ENCODE results near the gene MELTF. TPM values are rescaled to one million over a fixed set of nuclear protein-coding genes. Genes with fewer than 3 reads are reported as not detected.

Gene MELTF
- total and polyA plus RNA-seq, 2 of the 13 experiments (the other 11 are each of a cell fraction or from before 2014, with no cell fraction given): 3.2 to 7.5 TPM

- Histone ChIP-seq H3K27me3 (ENCODE audit: control insufficient read depth in 1 of 2, insufficient read depth in 2 of 2, low read length in 2 of 2) (no peaks in the 10 kb centered on the region), H3K27ac (ENCODE audit: extremely low read length, insufficient read depth, low read length) (peak overlapping the region; percentile 79), H3K4me3 (replicated peaks in 1 of 3; ENCODE audit: insufficient read depth in 1 of 3, low read depth in 2 of 3, low read length in 3 of 3) (peak overlapping the region; percentile 59 to 82 (median 78); a peak in 5 of 6 replicates), H3K4me2 (ENCODE audit: low read depth, low read length) (peak overlapping the region; percentile 85), H2AFZ (ENCODE audit: low read length) (no peak overlapping the region), H3K9ac (ENCODE audit: insufficient read depth, low read depth, low read length) (peak overlapping the region; percentile 89), H3K4me1 (ENCODE audit: insufficient read depth, low read length) (peaks cover 56% of the 10 kb centered on the region), H4K20me1 (ENCODE audit: insufficient read depth, low read length) (no peaks in the 10 kb centered on the region), H3K36me3 (replicated peaks in 1 of 2; ENCODE audit: control insufficient read depth in 1 of 2, insufficient read depth in 2 of 2, low read length in 2 of 2) (peaks cover 6 to 24% of the 10 kb centered on the region in 2 experiments), H3K9me3 (ENCODE audit: low read length) (no peaks in the 10 kb centered on the region), H3K79me2 (ENCODE audit: insufficient read depth, low read length) (peaks cover 40% of the 10 kb centered on the region)
- intact Hi-C loops (cut with micrococcal nuclease; ENCODE audit: unreplicated experiment): loop anchor here (1.0 to 10.0 kb wide), 3 partner anchors 21 to 215 kb away; no protein-coding TSS in a partner anchor
- FAIRE-seq (no peak), DNase-seq (ENCODE audit: low spot score) (no peak), ATAC-seq (peak; percentile 86)
- WGBS (ENCODE audit: low lambda C conversion rate): 27% methylated on average over 26 of the region's 100 CpGs
- BruUV-seq (replicated peaks): no TSS peak
- POLR2A ChIA-PET: interaction anchor here (0.6 kb wide), 1 partner anchor 130 kb away, joined by 4 read pairs; no protein-coding TSS in a partner anchor
- CTCF ChIA-PET (ENCODE audit: low intra/inter-chr PET ratio, low total read pairs): interaction anchor here (1.3 to 2.2 kb wide), 4 partner anchors 21 to 361 kb away, joined by 4 to 15 read pairs (median 8); partner anchors contain the start of gene NCBP2
- in situ Hi-C loops (cut with HindIII; ENCODE audit: extremely low pct_ligation_motif_present, low pct_unique_long_range_greater_than_20kb): no loop called here
- TF ChIP-seq ZNF589 (CRISPR knock-in tag; conservative IDR thresholded peaks at IDR 0.05) (0 out of 2 replicates have a peak, but pooled peaks have one; percentile 8), AHR (CRISPR knock-in tag; IDR thresholded peaks at IDR 0.05) (no peak), ERF (CRISPR knock-in tag; IDR thresholded peaks at IDR 0.05) (peak; percentile 56; the same call in 1 of the 2 replicates), ZNF616 (CRISPR knock-in tag; IDR thresholded peaks at IDR 0.05; ENCODE audit: low read depth) (peak; percentile 88; the same call in 1 of the 2 replicates), GLMP (CRISPR knock-in tag; IDR thresholded peaks at IDR 0.05; ENCODE audit: borderline replicate concordance) (peak; percentile 74; the same call in 1 of the 2 replicates), GPN1 (CRISPR knock-in tag; IDR thresholded peaks at IDR 0.05; ENCODE audit: borderline replicate concordance) (no peak), ZNF431 (CRISPR knock-in tag; IDR thresholded peaks at IDR 0.05; ENCODE audit: borderline replicate concordance, low read depth) (peak; percentile 89), DNMT1 (CRISPR knock-in tag; IDR thresholded peaks at IDR 0.05) (0 out of 2 replicates have a peak, but pooled peaks have one; percentile 26), TMF1 (CRISPR knock-in tag; IDR thresholded peaks at IDR 0.05; ENCODE audit: low read depth) (peak; percentile 55), MEIS2 (CRISPR knock-in tag; IDR thresholded peaks at IDR 0.05) (0 out of 2 replicates have a peak, but pooled peaks have one; percentile 28), ZFP90 (CRISPR knock-in tag; IDR thresholded peaks at IDR 0.05; ENCODE audit: borderline replicate concordance) (peak; percentile 35; the same call in 1 of the 2 replicates), ZSCAN21 (CRISPR knock-in tag; IDR thresholded peaks at IDR 0.05; ENCODE audit: borderline replicate concordance) (peak; percentile 32), ZBTB7B (CRISPR knock-in tag; IDR thresholded peaks at IDR 0.05) (0 out of 2 replicates have a peak, but pooled peaks have one; percentile 47)
- TF ChIP-seq, protein P1, sequence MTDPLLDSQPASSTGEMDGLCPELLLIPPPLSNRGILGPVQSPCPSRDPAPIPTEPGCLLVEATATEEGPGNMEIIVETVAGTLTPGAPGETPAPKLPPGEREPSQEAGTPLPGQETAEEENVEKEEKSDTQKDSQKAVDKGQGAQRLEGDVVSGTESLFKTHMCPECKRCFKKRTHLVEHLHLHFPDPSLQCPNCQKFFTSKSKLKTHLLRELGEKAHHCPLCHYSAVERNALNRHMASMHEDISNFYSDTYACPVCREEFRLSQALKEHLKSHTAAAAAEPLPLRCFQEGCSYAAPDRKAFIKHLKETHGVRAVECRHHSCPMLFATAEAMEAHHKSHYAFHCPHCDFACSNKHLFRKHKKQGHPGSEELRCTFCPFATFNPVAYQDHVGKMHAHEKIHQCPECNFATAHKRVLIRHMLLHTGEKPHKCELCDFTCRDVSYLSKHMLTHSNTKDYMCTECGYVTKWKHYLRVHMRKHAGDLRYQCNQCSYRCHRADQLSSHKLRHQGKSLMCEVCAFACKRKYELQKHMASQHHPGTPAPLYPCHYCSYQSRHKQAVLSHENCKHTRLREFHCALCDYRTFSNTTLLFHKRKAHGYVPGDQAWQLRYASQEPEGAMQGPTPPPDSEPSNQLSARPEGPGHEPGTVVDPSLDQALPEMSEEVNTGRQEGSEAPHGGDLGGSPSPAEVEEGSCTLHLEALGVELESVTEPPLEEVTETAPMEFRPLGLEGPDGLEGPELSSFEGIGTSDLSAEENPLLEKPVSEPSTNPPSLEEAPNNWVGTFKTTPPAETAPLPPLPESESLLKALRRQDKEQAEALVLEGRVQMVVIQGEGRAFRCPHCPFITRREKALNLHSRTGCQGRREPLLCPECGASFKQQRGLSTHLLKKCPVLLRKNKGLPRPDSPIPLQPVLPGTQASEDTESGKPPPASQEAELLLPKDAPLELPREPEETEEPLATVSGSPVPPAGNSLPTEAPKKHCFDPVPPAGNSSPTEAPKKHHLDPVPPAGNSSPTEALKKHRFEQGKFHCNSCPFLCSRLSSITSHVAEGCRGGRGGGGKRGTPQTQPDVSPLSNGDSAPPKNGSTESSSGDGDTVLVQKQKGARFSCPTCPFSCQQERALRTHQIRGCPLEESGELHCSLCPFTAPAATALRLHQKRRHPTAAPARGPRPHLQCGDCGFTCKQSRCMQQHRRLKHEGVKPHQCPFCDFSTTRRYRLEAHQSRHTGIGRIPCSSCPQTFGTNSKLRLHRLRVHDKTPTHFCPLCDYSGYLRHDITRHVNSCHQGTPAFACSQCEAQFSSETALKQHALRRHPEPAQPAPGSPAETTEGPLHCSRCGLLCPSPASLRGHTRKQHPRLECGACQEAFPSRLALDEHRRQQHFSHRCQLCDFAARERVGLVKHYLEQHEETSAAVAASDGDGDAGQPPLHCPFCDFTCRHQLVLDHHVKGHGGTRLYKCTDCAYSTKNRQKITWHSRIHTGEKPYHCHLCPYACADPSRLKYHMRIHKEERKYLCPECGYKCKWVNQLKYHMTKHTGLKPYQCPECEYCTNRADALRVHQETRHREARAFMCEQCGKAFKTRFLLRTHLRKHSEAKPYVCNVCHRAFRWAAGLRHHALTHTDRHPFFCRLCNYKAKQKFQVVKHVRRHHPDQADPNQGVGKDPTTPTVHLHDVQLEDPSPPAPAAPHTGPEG (CRISPR knock-in tag; IDR thresholded peaks at IDR 0.05): peak; percentile 83; the same call in 1 of the 2 replicates
- TF ChIP-seq, protein P2, sequence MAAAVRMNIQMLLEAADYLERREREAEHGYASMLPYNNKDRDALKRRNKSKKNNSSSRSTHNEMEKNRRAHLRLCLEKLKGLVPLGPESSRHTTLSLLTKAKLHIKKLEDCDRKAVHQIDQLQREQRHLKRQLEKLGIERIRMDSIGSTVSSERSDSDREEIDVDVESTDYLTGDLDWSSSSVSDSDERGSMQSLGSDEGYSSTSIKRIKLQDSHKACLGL (CRISPR knock-in tag; IDR thresholded peaks at IDR 0.05): 0 out of 2 replicates have a peak, but pooled peaks have one; percentile 22
Observed at GRCh38 chr3:196969660-196970546, 59.7 kb downstream of the MELTF start.

Measured in HepG2 (cell line).